ENCODE results near the gene TIMM21. TPM values are rescaled to one million over a fixed set of nuclear protein-coding genes. Genes with fewer than 3 reads are reported as not detected.

Gene TIMM21
- total RNA-seq, 1 donor from 2014 or later: 25.0 TPM

DNA sequence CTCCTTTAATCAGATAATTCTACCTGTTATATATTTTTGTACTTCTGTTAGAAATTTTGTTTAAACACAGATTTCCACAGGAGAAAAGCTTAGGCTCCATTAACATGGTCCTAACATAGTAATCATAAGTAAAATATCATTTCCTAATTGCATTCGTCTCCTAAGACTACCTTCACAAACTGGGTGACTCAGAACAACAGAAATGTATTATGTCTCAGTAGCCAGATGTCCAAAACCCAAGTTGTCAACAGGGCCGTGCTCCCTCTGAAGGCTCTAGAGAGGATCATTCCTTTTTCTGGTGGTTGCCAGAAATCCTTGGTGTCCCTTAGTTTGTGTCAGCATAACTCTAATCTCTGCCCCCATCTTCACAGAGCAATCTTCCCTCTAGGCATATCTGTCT, 6.1 kb upstream of the TIMM21 start:
- H3K9me3 ChIP-seq: no peaks in the 10 kb centered on the region
- no peaks in the 10 kb centered on the region for H3K36me3 ChIP-seq
- TF ChIP-seq POLR2A (IDR thresholded peaks at IDR 0.05) (no peak), POLR2AphosphoS5 (IDR thresholded peaks at IDR 0.05; ENCODE audit: insufficient read depth in 1 of 2, low read depth in 1 of 2) (no peak)
- TF ChIP-seq, protein P1, sequence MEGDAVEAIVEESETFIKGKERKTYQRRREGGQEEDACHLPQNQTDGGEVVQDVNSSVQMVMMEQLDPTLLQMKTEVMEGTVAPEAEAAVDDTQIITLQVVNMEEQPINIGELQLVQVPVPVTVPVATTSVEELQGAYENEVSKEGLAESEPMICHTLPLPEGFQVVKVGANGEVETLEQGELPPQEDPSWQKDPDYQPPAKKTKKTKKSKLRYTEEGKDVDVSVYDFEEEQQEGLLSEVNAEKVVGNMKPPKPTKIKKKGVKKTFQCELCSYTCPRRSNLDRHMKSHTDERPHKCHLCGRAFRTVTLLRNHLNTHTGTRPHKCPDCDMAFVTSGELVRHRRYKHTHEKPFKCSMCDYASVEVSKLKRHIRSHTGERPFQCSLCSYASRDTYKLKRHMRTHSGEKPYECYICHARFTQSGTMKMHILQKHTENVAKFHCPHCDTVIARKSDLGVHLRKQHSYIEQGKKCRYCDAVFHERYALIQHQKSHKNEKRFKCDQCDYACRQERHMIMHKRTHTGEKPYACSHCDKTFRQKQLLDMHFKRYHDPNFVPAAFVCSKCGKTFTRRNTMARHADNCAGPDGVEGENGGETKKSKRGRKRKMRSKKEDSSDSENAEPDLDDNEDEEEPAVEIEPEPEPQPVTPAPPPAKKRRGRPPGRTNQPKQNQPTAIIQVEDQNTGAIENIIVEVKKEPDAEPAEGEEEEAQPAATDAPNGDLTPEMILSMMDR (IDR thresholded peaks at IDR 0.05): no peak
- no peak overlapping the region for H3K27ac ChIP-seq
- intact Hi-C loops (cut with DNase I): no loop called here
- DNase-seq (ENCODE audit: extremely low spot score in 2 of 2): no peak
- H3K4me3 ChIP-seq: no peak overlapping the region
- H3K27me3 ChIP-seq: no peaks in the 10 kb centered on the region
- H3K4me1 ChIP-seq: peaks cover 7% of the 10 kb centered on the region

DNA sequence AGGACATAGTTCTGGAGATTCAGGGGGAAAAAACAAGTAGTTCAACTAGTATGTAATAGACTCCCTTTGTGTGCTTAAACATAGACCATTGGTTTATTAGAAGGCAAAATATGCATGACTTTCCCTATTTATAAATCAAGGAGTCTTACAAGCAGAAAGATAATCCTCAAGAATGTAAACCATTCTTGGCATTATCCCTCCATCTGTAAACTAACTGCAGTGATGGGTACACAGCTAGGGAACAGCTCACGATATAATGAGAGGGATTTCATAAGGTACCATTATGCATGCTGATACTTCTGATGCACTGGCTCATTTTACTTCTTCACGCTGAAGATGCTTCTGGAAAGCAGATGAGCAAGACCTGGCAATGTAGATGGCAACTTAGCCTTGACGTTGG, 1.6 kb upstream of the TIMM21 start:
- Histone ChIP-seq H3K36me3 (no peaks in the 10 kb centered on the region), H3K27ac (no peak overlapping the region), H3K4me1 (peaks cover 30% of the 10 kb centered on the region), H3K4me3 (peak overlapping the region; percentile 63 to 89), H3K9me3 (no peaks in the 10 kb centered on the region), H3K27me3 (no peaks in the 10 kb centered on the region)
- DNase-seq (ENCODE audit: extremely low spot score in 2 of 2): no peak
- TF ChIP-seq POLR2A (IDR thresholded peaks at IDR 0.05): no peak
- TF ChIP-seq POLR2AphosphoS5 (IDR thresholded peaks at IDR 0.05; ENCODE audit: insufficient read depth in 1 of 2, low read depth in 1 of 2): no peak
- TF ChIP-seq, protein P1 (IDR thresholded peaks at IDR 0.05): no peak
- intact Hi-C loops (cut with DNase I): no loop called here

DNA sequence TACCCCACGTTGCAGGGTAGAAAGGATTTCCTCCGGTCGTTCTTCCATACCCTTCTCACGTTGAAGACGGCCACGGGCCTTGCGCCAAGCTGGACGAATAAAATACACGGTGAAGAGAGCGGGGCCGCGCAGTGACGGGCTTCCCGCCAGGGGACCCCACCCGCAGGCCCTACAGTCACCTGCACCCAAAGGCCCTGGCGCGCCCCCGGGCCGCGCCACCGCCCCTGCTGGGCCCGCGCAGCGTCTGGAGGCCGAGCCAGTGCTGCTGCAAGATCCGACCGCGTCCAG, 888 bp upstream of the TIMM21 start:
- TF ChIP-seq, protein P1 (IDR thresholded peaks at IDR 0.05): no peak
- TF ChIP-seq POLR2AphosphoS5 (IDR thresholded peaks at IDR 0.05; ENCODE audit: insufficient read depth in 1 of 2, low read depth in 1 of 2): no peak
- TF ChIP-seq POLR2A (IDR thresholded peaks at IDR 0.05): no peak
- Histone ChIP-seq H3K36me3 (no peaks in the 10 kb centered on the region), H3K27ac (peak overlapping the region; percentile 97), H3K9me3 (no peaks in the 10 kb centered on the region), H3K27me3 (no peaks in the 10 kb centered on the region), H3K4me1 (peaks cover 30% of the 10 kb centered on the region), H3K4me3 (peak overlapping the region; percentile 63 to 89)
- no peak for DNase-seq (ENCODE audit: extremely low spot score in 2 of 2)
- intact Hi-C loops (cut with DNase I): no loop called here

DNA sequence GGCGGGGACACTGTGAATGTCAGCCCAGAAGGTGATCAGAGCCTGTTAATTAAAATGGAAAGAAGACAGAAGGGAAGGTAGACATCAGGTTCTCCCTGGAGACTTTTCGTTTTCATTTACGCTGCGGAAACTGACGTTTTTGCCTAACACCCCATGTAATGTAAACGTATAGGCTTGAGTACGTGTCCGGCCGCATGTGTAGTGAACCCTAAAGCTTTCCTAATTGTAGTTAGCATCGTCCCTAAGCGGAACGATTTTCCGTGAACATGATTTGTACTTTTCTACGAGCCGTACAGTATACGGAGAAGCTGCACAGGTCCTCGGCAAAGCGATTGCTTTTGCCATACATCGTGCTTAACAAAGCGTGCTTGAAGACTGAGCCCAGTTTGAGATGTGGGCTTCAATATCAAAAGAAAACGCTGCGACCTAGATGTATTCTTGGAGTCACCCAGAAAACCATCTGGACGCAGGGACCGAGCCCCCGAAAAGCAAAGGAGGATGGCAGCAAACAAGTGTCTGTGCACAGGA, 284 bp downstream of the TIMM21 start:
- Histone ChIP-seq H3K27ac (peak overlapping the region; percentile 97), H3K36me3 (no peaks in the 10 kb centered on the region), H3K9me3 (no peaks in the 10 kb centered on the region), H3K27me3 (no peaks in the 10 kb centered on the region), H3K4me1 (peaks cover 30% of the 10 kb centered on the region), H3K4me3 (peak overlapping the region; percentile 63 to 89)
- intact Hi-C loops (cut with DNase I): no loop called here
- no peak for DNase-seq (ENCODE audit: extremely low spot score in 2 of 2)
- TF ChIP-seq POLR2A (IDR thresholded peaks at IDR 0.05): no peak
- no peak for TF ChIP-seq POLR2AphosphoS5 (IDR thresholded peaks at IDR 0.05; ENCODE audit: insufficient read depth in 1 of 2, low read depth in 1 of 2)
- TF ChIP-seq, protein P1 (IDR thresholded peaks at IDR 0.05): no peak

DNA sequence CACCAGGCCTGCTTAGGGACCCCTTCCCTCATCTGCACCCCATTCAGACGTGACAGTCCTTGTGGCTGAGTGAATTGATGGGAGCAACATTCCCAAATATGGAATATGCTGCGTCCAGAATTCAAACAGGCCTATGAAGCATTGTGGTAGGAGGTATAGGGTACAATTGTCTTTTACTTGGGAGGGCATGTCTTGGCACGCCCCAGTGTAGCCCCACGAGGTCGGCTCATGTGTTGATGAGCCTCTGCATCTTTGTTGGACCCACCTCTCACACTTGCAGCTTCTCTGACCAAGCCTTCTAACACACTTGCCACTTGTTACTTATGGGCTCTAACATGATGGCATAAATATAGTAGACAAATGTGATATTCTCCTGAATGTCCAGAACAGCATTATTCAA, 1.6 kb downstream of the TIMM21 start:
- no peaks in the 10 kb centered on the region for H3K36me3 ChIP-seq
- intact Hi-C loops (cut with DNase I): no loop called here
- DNase-seq (ENCODE audit: extremely low spot score in 2 of 2): no peak
- H3K4me1 ChIP-seq: peaks cover 30% of the 10 kb centered on the region
- H3K4me3 ChIP-seq: no peak overlapping the region
- no peak overlapping the region for H3K27ac ChIP-seq
- H3K9me3 ChIP-seq: no peaks in the 10 kb centered on the region
- H3K27me3 ChIP-seq: no peaks in the 10 kb centered on the region
- TF ChIP-seq, protein P1 (IDR thresholded peaks at IDR 0.05): no peak

All from vagina (tissue), 2 donors.